HG03469 (cell line): ENCODE data around the gene CLUH.

Experiments
- ATAC-seq: cut with Tn5 transposase; IDR thresholded peaks from one replicate; pipeline ENCODE4 v1.9.1; 2021; ENCODE audit warnings: mild to moderate bottlenecking, moderate library complexity, moderate number of reproducible peaks; ENCODE audit not compliant: unreplicated experiment

CLUH gene

DNA sequence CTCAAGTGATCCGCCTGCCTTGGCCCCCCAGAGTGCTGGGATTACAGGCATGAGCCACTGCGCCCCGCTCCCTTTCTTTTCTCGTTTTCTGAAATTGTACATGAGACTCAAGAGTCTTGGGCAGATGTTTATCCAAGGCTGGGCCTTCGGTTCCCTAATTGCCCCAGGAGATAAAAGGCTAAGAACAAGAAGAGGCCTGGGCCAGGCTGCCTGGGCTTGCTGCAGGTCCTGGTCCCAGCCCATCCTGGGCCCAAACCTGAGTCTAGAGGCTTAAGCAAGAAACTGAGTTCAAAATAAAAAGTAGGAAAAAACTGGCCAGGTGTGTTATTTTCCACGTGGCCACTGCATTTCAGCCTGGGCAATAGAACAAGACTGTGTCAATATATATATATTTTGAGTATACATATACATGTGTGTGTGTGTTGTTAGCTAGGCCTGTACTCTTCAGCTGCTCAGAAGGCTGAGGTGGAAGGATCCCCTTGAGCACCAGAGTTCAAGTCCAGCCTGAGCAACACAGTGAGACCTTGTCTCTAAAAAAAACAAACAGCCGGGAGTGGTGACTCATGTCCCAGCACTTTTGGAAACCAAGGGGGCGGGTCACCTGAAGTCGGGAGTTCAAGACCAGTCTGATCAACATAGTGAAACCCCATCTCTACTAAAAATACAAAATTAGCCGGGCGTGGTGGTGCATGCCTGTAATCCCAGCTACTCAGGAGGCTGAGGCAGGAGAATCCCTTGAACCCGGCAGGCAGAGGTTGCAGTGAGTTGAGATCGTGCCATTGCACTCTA is 6.8 kb upstream of the CLUH start:
- no peak for ATAC-seq

DNA sequence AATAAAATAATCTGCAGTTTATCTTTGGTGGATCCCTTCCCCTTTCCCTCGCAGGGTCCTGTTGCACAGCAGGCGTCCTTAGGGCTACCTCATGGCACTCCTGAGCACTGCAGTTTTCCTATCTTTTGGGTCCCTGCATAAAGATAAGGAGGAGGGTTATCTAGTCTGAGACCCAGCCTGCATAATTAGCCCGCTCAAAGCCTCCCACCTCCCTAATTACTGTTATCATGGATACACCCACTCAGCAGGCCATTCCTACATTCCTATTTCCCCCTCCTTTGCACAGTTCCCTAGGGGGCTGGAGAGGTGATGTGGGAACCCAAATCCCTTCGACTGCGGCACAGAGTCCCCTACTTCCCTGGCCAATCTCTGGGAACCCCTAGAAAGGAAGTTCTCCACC is 5.1 kb upstream of the CLUH start:
- no peak for ATAC-seq

DNA sequence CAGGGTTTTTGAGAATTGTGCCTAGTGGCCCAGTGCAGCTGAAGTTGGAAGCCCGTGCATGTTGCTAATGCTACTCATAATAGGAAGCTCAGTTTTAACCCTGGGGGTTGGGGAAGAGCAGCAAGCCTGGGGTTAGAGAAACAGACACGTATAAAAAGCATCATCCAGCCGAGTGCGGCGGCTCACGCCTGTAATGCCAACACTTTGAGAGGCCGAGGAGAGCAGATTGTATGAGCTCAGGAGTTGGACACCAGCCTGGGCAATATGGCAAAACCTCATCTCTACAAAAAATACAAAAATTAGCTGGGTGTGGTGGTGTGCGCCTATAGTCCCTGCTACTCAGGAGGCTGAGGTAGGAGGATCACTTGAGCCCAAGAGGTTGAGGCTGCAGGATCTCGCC is 2.3 kb upstream of the CLUH start:
- ATAC-seq, result no peak

DNA sequence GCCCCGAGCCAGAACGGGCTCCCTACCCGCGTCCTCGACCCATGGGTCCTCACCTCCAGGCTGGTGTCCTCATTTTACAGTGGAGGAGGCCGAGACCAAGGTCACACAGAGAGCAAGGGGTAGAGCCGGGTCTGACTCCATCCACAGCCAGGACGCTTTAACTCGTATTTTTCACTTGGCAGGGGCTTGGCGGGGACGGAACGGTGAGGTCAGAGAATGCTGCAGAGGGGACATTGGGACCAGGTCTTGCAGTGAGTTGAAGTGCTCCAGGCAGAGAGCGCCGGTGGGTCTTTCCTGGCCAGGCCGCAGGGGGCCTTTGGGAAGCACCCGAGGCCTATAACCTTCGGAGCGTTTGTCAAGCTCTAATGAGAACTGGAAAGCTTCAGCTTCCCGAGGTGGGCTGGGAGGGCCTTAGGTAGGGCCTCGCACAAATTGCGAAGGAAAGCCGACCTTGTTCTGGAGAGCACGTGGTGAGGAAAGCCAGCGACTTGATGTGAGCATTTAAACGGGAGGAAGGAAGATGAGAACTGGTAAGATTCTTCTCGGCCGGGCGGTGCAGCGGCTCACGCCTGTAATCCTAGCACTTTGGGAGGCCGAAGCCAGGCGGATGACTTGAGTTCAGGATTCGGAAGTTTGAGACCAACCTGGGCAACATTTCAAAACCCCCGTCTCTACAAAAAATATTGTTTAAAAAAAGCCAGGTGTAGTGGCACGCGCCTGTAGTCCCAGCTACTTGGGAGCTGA is 908 bp upstream of the CLUH start:
- no peak for ATAC-seq

DNA sequence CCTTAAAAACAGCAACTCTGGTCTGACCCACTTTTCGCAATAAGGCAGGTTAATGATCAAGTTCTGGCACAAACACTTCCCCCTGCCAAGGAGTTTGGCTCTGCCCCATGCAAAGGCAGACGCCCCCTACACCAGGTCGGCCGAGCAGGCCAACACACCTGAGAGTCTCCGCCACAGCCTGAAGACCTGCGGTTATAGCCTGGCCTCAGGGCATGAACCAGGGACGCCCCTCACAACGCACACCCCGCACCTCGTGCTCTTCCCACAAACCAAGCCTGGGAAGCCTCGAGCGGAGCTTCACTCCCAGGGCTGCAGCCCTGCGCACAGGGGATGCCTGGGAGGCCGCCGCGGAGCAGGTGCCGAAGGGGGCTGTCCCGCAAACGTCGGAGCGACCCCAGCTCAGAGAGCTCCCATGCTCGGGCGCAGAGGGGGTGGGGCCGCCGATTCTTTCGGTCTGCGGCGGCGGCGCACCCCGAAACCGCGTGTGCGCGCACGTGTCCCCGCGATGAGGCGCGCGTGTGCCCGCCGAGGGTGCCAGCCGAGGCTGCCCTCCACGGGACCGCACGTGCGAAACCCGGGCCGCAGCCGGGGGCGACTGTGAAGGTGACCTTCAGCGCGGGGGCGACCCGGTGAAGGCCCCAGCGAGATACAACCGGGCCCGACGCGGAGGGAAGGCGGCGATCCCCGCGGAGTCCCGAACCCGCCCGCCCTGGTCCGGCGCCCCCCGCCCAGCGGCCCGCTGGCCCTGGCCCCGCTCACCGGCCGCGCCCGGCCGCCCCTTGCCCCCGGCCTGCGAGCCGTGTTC is 559 bp downstream of the CLUH start:
- no peak for ATAC-seq

DNA sequence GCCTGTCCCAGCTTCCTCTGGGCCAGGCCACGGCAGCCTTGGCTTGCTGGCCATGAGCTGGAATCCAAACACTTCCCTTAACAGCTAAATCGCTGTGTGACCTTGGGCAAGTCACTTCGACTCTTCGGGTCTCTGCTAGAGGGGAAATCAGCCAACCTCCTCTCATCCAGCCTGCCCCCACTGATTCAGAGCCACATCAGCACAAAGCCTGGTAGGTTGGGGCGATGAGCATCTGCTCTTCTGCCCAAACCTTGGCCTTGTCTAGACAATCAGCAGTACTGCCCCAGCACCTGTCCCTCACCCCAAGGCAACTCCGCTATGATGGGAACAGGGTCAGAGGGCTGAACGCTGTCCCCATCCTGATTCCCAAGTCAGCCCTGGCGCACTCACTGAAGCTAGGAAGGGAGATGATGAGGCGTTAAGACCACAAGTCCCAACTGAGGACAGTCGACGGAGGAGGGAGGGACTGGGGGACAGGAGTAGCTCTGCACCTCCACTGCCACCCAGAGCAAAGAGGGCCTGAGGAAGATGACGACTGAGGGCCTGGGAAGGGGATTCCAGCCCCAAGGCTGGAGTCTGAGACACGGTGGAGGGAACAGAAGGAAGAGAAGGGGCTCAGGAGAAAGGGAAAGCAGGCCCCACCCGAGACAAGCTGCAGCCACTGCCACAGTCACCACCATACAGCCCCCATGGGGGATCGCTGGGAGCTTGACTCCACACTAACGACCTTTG is 1.3 kb downstream of the CLUH start:
- ATAC-seq, result no peak

DNA sequence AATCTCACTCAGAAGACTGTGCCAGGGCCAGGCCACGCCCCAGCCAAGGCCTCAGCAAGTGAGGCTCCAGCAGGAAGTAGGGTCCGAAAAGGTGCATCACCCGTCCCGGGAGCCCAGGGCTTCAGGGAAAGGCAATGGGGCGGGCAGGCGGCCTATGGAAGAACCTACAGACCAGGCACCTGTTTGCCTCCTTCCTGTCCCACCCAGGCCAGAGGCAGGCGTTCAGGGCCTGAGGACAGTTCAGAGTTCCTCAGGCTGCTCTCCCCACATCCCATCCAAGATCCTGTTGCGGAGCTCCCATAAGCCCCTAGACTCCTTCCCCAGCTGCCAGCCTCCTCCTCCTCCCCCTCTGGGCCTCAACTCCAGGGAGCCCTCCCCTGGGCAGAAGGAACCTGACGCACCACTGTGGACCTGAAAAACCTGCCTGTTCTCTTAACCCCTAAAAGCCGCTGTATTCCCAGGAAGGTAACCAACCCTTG is 2.3 kb downstream of the CLUH start:
- no peak for ATAC-seq

DNA sequence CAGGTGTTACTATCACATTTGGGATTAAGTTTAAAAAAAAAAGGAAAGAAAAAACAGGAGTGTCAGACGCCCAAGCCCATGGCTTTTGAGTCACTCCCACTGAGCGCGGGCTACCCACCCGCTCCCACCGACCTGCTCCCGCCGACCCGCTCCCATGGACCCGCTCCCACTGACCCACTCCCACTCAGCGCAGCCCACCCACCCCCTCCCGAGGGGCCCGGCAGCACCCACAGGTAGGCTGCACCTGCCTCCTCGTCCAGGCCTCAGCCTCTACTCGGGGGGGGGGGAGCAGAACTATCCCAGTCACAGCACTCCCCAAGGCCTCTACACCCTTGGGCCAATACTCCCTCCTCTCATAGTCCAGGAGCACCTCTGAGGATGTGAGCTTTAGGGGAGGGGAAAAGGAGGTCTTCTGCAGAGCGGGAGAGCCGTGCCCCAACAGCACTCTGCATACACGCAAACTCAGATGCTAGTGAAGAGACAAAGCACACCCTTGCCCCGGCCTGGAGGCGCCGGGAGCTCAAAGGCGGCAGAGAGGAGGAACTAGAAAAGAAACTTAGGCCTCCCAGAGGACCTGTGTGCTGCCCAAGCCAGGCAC is 2.9 kb downstream of the CLUH start:
- no peak for ATAC-seq

DNA sequence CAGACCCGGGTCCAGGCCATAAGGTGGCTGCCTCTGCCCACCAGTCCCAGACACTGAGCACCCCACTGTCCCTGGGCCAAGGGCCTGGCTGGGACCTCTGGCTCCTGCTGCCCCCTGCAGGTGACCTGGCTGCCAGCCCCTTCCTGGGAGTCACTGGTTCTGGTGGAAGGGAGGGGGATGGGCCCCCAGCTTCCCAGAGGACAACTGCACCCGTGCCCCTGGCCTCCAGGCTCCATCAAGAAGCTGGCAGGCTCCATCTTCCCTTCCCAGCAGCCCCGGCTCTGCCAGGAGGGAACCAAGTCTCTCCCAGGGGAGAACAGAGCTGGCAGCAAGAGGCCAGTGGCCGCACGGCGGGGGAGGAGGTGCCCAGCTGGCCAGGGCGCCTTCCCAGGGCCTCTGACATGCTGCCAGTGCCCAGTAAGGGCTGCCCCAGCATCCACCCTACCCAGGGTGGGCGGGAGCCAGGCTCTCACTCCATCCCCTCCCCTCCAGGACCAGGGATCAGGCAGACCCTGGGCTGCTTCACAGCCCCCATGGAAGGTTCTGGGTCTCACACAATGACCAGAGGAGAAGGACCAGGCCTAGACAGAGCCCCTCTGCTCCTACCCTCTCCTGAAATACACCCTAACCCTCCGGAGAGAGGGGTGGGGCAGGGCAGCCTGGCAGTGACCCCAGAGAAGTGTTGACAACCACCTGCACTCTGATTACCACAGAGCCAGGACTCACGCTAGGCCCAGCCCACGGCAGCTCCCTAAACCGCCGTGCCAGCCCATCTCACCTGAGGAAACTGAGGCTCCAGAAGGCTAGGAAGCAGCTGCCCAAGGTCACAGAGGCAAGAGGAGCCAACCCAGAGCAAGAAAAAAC is 3.6 kb downstream of the CLUH start:
- no peak for ATAC-seq

DNA sequence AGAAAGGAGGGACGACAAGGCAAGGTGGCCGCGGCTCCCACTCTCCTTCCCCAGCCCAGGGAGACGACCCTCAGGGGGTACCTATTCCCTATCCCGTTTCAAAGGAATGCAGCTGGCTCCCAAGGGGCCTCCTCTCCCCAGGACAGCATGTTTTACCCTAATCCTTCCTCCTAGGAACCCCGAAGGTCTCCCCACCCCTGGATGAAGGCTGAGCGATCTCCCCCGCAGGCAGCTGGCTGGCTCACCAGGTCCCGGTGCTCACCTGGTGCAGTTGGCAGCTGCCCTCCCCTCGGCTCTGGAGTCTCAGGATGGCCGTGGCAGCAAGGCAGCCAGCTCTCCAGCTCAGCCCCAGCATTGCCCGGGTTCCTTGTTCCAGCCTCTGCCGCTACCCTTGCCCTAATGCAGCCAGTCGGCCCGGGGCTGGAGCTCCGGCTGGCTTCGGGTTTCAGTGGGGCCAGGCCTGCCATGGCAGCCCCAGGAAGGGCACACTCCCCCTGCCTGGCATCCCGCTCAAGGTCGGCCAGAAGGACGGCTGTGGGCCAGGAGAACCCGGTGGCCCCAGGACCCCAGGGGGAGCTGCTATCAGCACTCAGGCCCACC is 4.6 kb downstream of the CLUH start:
- ATAC-seq, result no peak

DNA sequence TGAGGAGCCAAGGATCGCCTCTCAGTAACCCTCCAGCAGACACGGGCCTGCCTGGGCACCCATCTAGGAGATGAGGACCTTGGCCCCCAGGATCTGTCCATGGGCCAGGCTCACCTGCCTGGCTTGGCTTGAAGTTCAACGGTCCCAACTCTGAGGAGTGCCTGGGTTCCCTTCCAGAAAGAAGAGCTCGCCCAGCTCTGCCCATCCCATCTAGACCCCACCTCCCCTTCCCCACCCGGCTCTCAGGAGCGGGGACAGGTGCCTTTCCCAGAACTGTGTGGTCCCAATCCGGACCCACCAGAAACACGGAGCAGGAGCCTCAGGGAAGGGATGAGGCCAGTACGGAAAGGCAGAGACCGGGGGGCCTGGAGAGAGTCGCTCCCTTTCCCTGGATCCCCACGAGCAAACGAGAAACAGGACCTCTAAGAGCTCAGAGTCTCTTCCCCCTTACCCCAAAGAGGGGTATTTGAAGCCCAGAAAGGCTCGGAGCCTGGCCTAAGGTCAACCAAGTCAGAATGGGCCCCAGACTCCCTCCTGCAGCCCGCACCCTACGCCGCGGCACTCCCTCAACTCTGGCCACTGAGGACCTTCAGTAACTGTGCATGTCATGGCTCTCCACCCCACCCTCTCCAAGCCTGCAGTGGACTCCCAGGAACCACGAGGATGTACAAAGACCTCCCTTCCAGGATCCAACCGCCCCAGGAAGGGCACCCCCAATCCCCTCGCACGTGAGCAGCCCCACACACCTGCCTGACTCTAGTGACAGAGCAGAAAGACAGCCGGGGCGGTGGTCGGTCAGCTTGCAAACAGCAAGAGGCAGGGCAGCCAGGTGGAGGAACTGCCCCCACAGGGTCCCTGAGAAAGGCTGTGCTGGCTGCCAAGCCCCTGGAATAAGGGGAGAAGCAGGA is 5.4 kb downstream of the CLUH start:
- no peak for ATAC-seq

DNA sequence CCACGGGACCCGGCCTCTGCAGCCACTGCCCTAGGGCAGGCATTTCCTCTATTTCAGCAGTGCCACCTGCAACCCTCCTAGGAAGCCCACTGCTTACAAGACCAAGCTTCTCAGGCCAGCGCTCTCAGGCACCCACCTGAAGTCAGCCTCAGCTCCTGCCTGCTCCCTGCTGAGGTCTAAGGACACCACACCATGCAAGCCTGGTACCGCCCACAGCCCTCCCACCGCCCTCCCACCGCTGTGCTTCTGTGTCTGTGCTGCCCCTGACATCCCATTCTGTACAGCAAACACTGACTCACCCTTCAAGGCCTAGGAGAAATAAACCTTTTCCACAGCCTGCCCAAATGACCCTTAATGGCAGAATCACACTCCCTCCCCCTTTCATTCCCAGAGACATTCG is 6.3 kb downstream of the CLUH start:
- ATAC-seq, result no peak

DNA sequence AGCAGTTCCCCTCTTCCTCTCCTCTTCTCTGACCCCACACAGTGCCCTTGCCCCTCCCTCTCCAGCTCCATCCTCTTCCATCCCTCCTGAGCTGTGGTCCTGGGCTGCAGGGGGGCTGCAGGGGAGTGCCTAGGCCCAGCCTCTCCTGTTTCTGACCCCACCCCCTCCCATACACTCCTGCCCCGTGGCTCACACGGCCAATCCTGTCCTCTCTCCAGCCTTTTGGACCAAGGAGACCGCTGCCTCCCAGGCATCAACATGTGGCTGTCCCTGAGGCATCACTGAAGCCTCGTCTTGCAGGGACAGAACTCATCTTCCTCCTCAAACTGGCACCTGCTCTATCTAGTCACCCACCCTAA is 6.7 kb downstream of the CLUH start:
- no peak for ATAC-seq

DNA sequence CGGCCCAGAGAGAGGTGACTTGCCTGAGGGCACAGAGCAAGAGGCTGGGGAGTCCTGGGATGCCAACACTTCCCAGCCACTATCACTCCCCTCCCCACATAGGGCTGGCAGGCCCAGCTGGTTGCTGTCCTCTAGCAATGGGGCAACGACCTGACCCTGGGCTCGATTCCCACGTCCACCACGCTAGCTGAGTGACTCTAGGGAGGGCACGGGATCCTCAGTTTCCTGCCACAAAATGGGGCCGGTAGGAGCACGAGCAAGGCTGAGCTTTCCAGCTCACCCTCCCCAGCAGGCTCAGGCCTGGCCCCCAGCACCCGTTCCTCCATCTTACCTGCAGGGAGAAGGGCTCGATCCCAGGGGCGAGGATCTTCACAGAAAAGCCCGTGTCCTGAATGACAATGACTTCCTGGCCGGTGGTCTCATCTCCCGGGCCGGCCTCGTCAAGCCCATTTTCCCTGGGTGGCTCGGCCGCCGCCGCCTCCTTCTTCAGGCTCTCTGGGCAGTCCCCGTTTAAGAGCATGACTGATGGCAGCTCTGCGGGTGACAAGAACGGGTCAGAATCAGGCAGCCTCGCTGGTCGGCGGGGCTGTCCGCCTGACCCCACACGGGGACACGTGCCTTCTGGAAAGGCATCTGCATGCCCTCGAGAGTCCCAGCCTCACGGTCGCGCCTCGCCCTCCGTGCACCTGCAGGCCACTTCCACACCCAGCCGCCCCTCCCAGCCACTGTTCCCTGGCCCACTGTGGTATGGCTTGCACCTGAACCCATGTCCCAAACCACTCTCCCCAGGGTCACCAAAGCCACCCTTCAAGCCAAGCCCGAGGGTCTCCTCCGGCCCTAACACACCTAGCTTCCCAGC is 7.3 kb downstream of the CLUH start:
- no peak for ATAC-seq

DNA sequence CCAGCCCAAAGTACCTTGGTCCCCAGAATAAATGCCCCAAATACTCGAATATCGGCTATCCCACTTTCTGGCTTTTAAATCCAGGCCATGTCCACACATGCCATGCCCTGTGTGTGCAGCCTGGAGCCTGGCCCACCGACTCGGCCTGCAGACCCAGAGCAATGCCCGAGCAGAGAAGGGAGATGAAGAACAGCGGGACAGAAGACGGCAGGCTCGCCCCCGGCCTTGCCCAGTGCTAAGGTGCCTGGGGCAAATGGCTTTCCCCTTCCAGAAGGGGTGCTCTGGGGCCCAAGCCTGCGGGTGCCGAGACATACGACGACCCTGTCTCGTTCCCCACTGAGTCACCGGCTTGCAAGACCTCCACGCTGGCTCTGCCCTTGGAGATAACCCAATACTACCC is 8.0 kb downstream of the CLUH start:
- no peak for ATAC-seq

DNA sequence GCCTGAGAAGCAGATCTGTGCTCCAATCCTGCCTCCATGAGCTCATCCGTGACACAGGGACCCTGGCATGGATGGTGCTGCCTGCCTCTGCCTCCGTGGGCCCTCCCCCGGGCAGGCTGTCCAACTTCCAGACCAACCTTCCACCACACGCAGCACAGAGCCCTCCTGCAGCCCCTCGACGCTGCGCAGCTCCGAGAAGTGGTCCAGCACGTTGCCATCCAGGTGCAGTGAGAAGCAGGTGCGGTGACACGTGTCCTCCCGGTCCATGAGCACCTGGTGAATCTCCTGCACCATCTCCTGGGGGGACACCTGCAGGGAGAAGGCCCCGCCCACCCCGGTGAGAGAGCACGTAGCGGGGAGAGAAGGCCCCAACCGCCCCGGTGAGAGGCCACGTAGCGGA is 8.4 kb downstream of the CLUH start:
- no peak for ATAC-seq

DNA sequence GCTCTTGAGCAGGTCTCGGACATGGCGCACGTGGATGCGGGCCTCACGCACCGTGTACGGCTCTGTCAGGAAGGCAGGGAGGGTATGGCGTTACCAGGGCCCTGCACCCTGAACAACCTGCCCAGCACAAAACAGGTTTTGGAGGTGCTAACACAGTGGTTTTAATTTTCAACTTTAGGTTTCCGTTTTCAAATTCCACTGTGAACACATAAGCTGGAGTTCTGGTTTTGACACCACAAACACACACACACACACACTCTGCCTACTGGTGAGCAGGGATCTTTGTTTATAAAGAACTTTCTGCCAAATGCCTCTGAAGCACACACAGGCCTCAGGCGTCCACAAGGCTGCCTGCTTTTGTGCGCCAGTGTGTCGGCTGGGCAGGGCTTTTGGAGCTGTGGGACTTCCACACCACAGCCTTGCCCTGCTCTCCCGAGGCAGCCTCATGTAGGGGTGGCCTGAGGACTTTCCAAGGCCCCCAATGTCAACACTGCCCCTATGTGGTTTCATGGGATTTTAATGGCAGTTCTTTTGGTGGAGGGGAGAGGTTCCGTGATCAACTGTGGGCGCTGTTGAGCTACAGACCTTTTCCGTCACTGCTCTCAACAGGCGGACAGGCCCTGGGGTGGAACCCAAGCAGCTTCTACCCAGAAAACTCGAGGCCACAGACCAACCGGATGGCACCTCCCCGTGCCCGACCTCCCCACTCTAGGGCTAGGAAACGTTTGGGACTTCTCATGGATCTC is 9.4 kb downstream of the CLUH start:
- ATAC-seq, result no peak
